ENCODE measurements around the gene UQCRFS1.
A peak's percentile ranks its signal among the peaks of the same experiment; 100 is the strongest.

DNA sequence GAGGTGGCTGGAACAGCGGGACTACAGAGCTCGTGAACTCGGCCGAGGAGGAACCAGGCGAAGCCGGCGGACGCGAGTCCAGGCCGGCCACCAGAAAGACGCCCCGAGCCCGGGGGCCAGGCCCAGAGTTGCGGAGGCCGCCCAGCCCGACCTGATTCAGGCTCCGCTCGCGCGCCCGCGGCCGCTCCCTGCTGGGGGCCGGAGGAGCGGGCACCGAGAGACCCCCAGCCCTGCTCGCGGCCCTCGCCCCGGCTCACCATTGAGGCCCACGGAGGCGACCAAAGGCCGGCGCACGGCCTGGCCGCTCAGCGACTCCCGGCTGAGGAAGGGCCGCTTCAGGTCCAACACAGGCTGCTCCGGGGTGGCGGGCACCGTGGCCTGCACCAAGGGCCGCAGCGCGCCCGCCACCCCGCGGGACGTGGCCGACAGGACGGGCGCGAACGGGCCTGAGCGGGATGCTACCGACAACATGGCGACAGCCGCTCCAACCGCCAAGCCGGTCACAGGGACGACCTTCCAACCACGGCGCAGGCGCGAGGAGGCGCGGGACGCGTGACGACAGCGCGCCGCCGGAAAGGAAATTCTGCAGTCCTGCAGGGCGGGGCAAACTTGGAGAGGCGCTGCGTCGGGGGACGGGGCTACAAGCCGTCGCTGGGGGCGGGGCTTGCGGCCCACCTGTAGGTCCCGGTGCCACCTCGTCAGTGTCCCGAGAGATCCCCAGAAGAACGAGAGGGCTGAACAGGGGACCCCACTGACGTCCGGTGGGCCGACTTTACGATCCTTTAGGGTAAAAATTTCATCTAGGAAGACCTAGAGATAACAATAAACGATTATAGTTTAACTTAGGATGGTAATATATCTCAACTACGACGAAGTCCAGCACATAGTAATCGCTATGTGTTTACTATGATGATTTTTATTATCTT lies at the start of gene UQCRFS1:
- TF ChIP-seq, protein P1, sequence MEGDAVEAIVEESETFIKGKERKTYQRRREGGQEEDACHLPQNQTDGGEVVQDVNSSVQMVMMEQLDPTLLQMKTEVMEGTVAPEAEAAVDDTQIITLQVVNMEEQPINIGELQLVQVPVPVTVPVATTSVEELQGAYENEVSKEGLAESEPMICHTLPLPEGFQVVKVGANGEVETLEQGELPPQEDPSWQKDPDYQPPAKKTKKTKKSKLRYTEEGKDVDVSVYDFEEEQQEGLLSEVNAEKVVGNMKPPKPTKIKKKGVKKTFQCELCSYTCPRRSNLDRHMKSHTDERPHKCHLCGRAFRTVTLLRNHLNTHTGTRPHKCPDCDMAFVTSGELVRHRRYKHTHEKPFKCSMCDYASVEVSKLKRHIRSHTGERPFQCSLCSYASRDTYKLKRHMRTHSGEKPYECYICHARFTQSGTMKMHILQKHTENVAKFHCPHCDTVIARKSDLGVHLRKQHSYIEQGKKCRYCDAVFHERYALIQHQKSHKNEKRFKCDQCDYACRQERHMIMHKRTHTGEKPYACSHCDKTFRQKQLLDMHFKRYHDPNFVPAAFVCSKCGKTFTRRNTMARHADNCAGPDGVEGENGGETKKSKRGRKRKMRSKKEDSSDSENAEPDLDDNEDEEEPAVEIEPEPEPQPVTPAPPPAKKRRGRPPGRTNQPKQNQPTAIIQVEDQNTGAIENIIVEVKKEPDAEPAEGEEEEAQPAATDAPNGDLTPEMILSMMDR (IDR thresholded peaks at IDR 0.05): peak; percentile 4
- TF ChIP-seq EZH2phosphoT487 (IDR thresholded peaks at IDR 0.05): no peak
